ENCODE data around the gene OR5A2.
A peak's percentile ranks its signal among the peaks of the same experiment; 100 is the strongest.
"Not testable (repeated sequence)": the region's sequence is repeated elsewhere in the genome, so short reads cannot be mapped to it uniquely, and the experiment has no call there.

Gene OR5A2

GRCh38 chr11:59380263-59381059, 45.8 kb downstream of the OR5A2 start:
- Histone ChIP-seq H2BK5ac (ENCODE audit: low read length) (no peak overlapping the region), H3K79me1 (ENCODE audit: low read length) (no peaks in the 10 kb centered on the region), H2AK5ac (ENCODE audit: low read length) (no peak overlapping the region), H3K9ac (ENCODE audit: low read length) (no peak overlapping the region), H2BK15ac (replicated peaks; ENCODE audit: low read depth) (no peak overlapping the region), H3K4me3 (ENCODE audit: low read length) (no peak overlapping the region), H3K4me1 (ENCODE audit: control insufficient read depth, low read depth, low read length) (no peaks in the 10 kb centered on the region), H3K4ac (ENCODE audit: low read depth, low read length) (no peak overlapping the region), H3K18ac (ENCODE audit: low read length) (no peak overlapping the region), H3K27ac (ENCODE audit: low read depth, low read length) (no peak overlapping the region), H4K5ac (ENCODE audit: low read length) (no peak overlapping the region), H3K36me3 (ENCODE audit: control insufficient read depth, insufficient read depth, low read length) (no peaks in the 10 kb centered on the region), H3K23ac (ENCODE audit: low read length) (no peak overlapping the region), H3K79me2 (ENCODE audit: control insufficient read depth, insufficient read depth, low read length) (no peaks in the 10 kb centered on the region), H4K8ac (ENCODE audit: low read depth, low read length) (no peak overlapping the region), H3K4me2 (ENCODE audit: low read length) (no peak overlapping the region), H2BK120ac (ENCODE audit: low read depth, low read length) (no peak overlapping the region), H3K27me3 (ENCODE audit: insufficient read depth, low read length, poor library complexity) (no peaks in the 10 kb centered on the region), H3K56ac (ENCODE audit: low read length) (no peak overlapping the region)
- no CpG with 5 or more reads among the region's 2 CpGs for WGBS (ENCODE audit: extremely low coverage, insufficient coverage, low lambda C conversion rate)
- no peak for DNase-seq

GRCh38 chr11:59372324-59372723, 53.9 kb downstream of the OR5A2 start:
- not testable (repeated sequence) for H3K4ac ChIP-seq (ENCODE audit: low read depth, low read length); H2AK5ac ChIP-seq (ENCODE audit: low read length); H2BK120ac ChIP-seq (ENCODE audit: low read depth, low read length); H4K5ac ChIP-seq (ENCODE audit: low read length); H3K4me2 ChIP-seq (ENCODE audit: low read length); H3K79me1 ChIP-seq (ENCODE audit: low read length); H2BK15ac ChIP-seq (replicated peaks; ENCODE audit: low read depth); H3K56ac ChIP-seq (ENCODE audit: low read length); H4K8ac ChIP-seq (ENCODE audit: low read depth, low read length); H3K18ac ChIP-seq (ENCODE audit: low read length); H3K4me1 ChIP-seq (ENCODE audit: control insufficient read depth, low read depth, low read length); H3K79me2 ChIP-seq (ENCODE audit: control insufficient read depth, insufficient read depth, low read length); H3K36me3 ChIP-seq (ENCODE audit: control insufficient read depth, insufficient read depth, low read length); H3K9ac ChIP-seq (ENCODE audit: low read length); H2BK5ac ChIP-seq (ENCODE audit: low read length); H3K27me3 ChIP-seq (ENCODE audit: insufficient read depth, low read length, poor library complexity); H3K4me3 ChIP-seq (ENCODE audit: low read length); H3K27ac ChIP-seq (ENCODE audit: low read depth, low read length); H3K23ac ChIP-seq (ENCODE audit: low read length)
- WGBS (ENCODE audit: extremely low coverage, insufficient coverage, low lambda C conversion rate), result no CpG with 5 or more reads among the region's 3 CpGs
- peak; percentile 1 for DNase-seq

- no peak overlapping the region for H2BK120ac ChIP-seq (ENCODE audit: low read depth, low read length)
- no peak overlapping the region for H2AK5ac ChIP-seq (ENCODE audit: low read length)
- no peak overlapping the region for H4K8ac ChIP-seq (ENCODE audit: low read depth, low read length)
- H3K4me3 ChIP-seq (ENCODE audit: low read length), result no peak overlapping the region
- no peaks in the 10 kb centered on the region for H3K79me2 ChIP-seq (ENCODE audit: control insufficient read depth, insufficient read depth, low read length)
- H3K79me1 ChIP-seq (ENCODE audit: low read length), result no peaks in the 10 kb centered on the region
- no peak for DNase-seq
- H3K27me3 ChIP-seq (ENCODE audit: insufficient read depth, low read length, poor library complexity), result no peaks in the 10 kb centered on the region
- no peak overlapping the region for H3K4ac ChIP-seq (ENCODE audit: low read depth, low read length)
- no peak overlapping the region for H3K4me2 ChIP-seq (ENCODE audit: low read length)
- no peak overlapping the region for H2BK5ac ChIP-seq (ENCODE audit: low read length)
- no peak overlapping the region for H3K23ac ChIP-seq (ENCODE audit: low read length)
- no peak overlapping the region for H3K56ac ChIP-seq (ENCODE audit: low read length)
- H4K5ac ChIP-seq (ENCODE audit: low read length), result no peak overlapping the region
- no peak overlapping the region for H3K18ac ChIP-seq (ENCODE audit: low read length)
- no peaks in the 10 kb centered on the region for H3K36me3 ChIP-seq (ENCODE audit: control insufficient read depth, insufficient read depth, low read length)
- WGBS (ENCODE audit: extremely low coverage, insufficient coverage, low lambda C conversion rate), result no CpG with 5 or more reads among the region's 8 CpGs
- H3K27ac ChIP-seq (ENCODE audit: low read depth, low read length), result no peak overlapping the region
- H3K9ac ChIP-seq (ENCODE audit: low read length), result no peak overlapping the region
- H2BK15ac ChIP-seq (replicated peaks; ENCODE audit: low read depth), result no peak overlapping the region
- H3K4me1 ChIP-seq (ENCODE audit: control insufficient read depth, low read depth, low read length), result no peaks in the 10 kb centered on the region
Observed at GRCh38 chr11:59368238-59369022, 57.8 kb downstream of the OR5A2 start.

Measured in mesendoderm (in vitro differentiated cells).